Fibroblast of pulmonary artery (primary cell): Measurements from ENCODE around the gene FBXO17.
"Not testable (repeated sequence)": the region's sequence is repeated elsewhere in the genome, so short reads cannot be mapped to it uniquely, and the experiment has no call there.

Experiments used
- DNase-seq: peaks from one replicate; pipeline ENCODE4 v3.0.0-alpha.2; 2010; ENCODE audit warnings: low read depth
- H3K4me3 ChIP-seq: replicated peaks from 2 replicates; pipeline ENCODE4 v1.5.1; 2011; ENCODE audit warnings: low read depth, mild to moderate bottlenecking, control low read depth, low read length, moderate library complexity
- TF ChIP-seq, protein P1 (sequence below): IDR thresholded peaks from 2 replicates; pipeline ENCODE4 v1.5.1; 2011; ENCODE audit warnings: mild to moderate bottlenecking, control low read depth, low read length, inconsistent platforms; ENCODE audit errors: missing control alignments

The FBXO17 gene

DNA sequence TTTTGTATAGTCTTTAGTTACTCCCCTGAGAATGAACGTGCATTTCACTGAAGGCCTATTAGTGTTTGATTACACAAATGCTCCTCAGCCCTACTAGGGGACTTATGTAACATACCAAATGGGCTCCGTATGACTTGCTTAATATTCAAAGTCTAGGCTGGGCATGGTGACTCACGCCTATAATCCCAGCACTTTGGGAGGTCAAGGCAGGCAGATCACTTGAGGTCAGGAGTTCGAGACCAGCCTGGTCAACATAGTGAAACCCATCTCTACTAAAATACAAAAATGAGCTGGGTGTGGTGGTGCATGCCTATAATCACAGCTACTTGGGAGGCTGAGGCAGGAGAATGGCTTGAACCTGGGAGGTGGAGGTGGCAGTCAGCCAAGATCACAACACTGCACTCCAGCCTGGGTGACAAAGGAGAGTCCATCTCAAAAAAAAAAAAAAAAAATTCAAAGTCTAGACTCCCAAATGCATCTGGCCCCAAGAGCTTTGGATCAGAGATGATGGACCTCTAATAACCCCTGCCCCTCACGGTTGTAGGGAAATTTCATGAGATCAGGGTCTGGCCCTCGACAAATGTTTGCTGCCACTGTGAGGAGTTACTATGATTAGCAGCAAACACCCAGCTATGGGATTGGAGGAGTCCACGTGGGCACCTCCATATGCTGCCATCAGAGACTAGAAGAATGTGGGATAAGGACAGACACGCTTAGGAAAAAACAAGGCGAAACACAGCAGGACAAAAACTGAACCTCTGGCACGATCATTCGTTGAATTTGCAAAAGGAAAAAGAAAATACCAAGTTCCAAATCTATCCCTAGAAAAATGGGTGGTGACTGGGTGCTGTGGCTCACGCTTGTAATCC lies 4.6 kb downstream of the FBXO17 start:
- no peak overlapping the region for H3K4me3 ChIP-seq
- TF ChIP-seq, protein P1, sequence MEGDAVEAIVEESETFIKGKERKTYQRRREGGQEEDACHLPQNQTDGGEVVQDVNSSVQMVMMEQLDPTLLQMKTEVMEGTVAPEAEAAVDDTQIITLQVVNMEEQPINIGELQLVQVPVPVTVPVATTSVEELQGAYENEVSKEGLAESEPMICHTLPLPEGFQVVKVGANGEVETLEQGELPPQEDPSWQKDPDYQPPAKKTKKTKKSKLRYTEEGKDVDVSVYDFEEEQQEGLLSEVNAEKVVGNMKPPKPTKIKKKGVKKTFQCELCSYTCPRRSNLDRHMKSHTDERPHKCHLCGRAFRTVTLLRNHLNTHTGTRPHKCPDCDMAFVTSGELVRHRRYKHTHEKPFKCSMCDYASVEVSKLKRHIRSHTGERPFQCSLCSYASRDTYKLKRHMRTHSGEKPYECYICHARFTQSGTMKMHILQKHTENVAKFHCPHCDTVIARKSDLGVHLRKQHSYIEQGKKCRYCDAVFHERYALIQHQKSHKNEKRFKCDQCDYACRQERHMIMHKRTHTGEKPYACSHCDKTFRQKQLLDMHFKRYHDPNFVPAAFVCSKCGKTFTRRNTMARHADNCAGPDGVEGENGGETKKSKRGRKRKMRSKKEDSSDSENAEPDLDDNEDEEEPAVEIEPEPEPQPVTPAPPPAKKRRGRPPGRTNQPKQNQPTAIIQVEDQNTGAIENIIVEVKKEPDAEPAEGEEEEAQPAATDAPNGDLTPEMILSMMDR: no peak
- DNase-seq: peak; percentile 22

GRCh38 chr19:38966149-38966548 lies 9.4 kb downstream of the FBXO17 start:
- DNase-seq: not testable (repeated sequence)

DNA sequence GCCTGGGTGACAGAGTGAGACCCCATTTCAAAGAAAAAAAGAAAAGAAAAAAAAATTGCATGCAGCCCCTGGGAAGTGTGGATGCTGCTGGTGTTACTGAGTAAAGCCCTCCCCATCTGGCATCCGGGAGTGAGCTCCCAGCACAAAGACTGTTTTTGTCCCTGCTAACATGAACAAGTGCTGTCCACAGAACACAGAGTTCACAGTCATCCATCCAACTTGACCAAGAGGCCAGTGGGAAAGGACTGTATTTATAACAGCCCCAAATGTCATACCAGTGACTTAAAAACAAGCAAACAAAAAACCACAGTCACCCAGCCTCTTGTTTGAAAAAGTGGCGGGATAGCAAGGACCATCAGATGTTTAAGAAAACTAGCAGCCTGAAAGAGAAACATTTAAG lies 10.8 kb downstream of the FBXO17 start:
- no peak overlapping the region for H3K4me3 ChIP-seq
- TF ChIP-seq, protein P1: no peak
- no peak for DNase-seq

More at GRCh38 chr19:38966149-38966548, 9.4 kb downstream of the FBXO17 start:
- not testable (repeated sequence) for H3K4me3 ChIP-seq

GRCh38 chr19:38959618-38960017 lies 15.9 kb downstream of the FBXO17 start:
- TF ChIP-seq, protein P1: no peak
- DNase-seq: no peak

DNA sequence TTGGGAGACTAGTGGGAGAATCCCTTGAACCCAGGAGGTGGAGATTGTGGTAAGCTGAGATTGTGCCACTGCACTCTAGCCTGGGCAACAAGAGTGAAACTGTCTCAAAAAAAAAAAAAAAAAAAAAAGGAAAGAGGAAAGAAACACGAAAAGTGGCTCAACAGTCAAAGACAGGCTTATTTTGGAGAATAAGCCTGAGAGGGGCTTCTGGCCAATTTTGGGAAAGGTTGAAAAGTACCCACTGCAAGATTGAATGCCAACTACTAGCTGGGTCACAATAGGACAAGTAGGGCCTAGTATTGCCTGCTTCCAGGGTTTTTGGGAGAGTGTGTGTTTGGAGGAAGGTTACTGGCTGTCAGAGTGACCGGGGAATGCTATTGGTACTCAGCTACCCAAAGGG lies 17.2 kb downstream of the FBXO17 start:
- TF ChIP-seq, protein P1: no peak
- H3K4me3 ChIP-seq: no peak overlapping the region
- DNase-seq: no peak

More at GRCh38 chr19:38959618-38960017, 15.9 kb downstream of the FBXO17 start:
- no peak overlapping the region for H3K4me3 ChIP-seq

- DNase-seq: no peak
- TF ChIP-seq, protein P1: no peak
- H3K4me3 ChIP-seq: no peak overlapping the region
Observed at GRCh38 chr19:38956264-38956663, 19.3 kb downstream of the FBXO17 start.

GRCh38 chr19:38953677-38954076 lies 21.9 kb downstream of the FBXO17 start:
- no peak overlapping the region for H3K4me3 ChIP-seq
- no peak for DNase-seq
- TF ChIP-seq, protein P1: no peak
